Liver (tissue), 9 donors: ENCODE data around the gene DNM3. TPM values are rescaled to one million over a fixed set of nuclear protein-coding genes. Genes with fewer than 3 reads are reported as not detected.

Experiments
- DNase-seq: peaks from one replicate; pipeline ENCODE4 v3.0.0-alpha.2; 2017; ENCODE audit warnings: low spot score
- H3K27ac ChIP-seq, 2 donors: one replicate each; pipeline ENCODE4 v1.7.0; 2013; ENCODE audit warnings: inconsistent platforms in 2 of 2, low read length in 2 of 2, control low read depth in 1 of 2, low read depth in 1 of 2, mild to moderate bottlenecking in 1 of 2
- H3K27me3 ChIP-seq, 4 donors: one replicate each; pipeline versions ENCODE4 v1.6.1 to v1.7.0; 2013; ENCODE audit warnings: low read length in 3 of 4, inconsistent platforms in 1 of 4, mild to moderate bottlenecking in 1 of 4, moderate library complexity in 1 of 4; ENCODE audit not compliant: control insufficient read depth in 4 of 4, insufficient read depth in 4 of 4
- H3K36me3 ChIP-seq, 4 donors: one replicate each; pipeline versions ENCODE4 v1.6.1 to v1.7.0; 2013; ENCODE audit warnings: low read length in 3 of 4, mild to moderate bottlenecking in 3 of 4, low read depth in 1 of 4, moderate library complexity in 1 of 4; ENCODE audit not compliant: control insufficient read depth in 4 of 4, insufficient read depth in 3 of 4
- H3K4me1 ChIP-seq, 4 donors: one replicate each; pipeline versions ENCODE4 v1.6.1 to v1.7.0; 2013; ENCODE audit warnings: low read length in 3 of 4, mild to moderate bottlenecking in 3 of 4, moderate library complexity in 1 of 4; ENCODE audit not compliant: control insufficient read depth in 4 of 4, insufficient read depth in 4 of 4
- H3K4me3 ChIP-seq, 3 donors: one replicate each; pipeline versions ENCODE4 v1.6.1 to v1.7.0; 2013; ENCODE audit warnings: low read length in 3 of 3, control low read depth in 1 of 3, low read depth in 1 of 3, mild to moderate bottlenecking in 1 of 3
- H3K9ac ChIP-seq, 2 donors: one replicate each; pipeline ENCODE4 v1.7.0; 2013; ENCODE audit warnings: low read length in 2 of 2, mild to moderate bottlenecking in 2 of 2, moderate library complexity in 2 of 2, control low read depth in 1 of 2, low read depth in 1 of 2
- H3K9me3 ChIP-seq, 4 donors: one replicate each; pipeline versions ENCODE4 v1.6.1 to v1.7.0; 2013; ENCODE audit warnings: low read length in 3 of 4; ENCODE audit not compliant: control insufficient read depth in 4 of 4
- CTCF ChIP-seq: fragments of 150-350 bp; IDR thresholded peaks from 2 replicates; pipeline ENCODE4 v1.5.1; 2017; ENCODE audit warnings: improper control_type of control experiment, low read depth, low read length; ENCODE audit not compliant: missing input control
- FOXA1 ChIP-seq: IDR thresholded peaks from 2 replicates; pipeline ENCODE4 v1.6.1; 2016; ENCODE audit warnings: antibody characterized with exemption
- FOXA2 ChIP-seq: IDR thresholded peaks from 2 replicates; pipeline ENCODE4 v1.6.1; 2016; ENCODE audit warnings: antibody characterized with exemption
- GABPA ChIP-seq, 2 donors: IDR thresholded peaks in 1 of 2; conservative IDR thresholded peaks in 1 of 2; 2 replicates each; pipeline ENCODE4 v1.6.1; 2016; ENCODE audit warnings: antibody characterized with exemption in 2 of 2, mild to moderate bottlenecking in 1 of 2, moderate library complexity in 1 of 2
- HNF4G ChIP-seq: IDR thresholded peaks from 2 replicates; pipeline ENCODE4 v1.6.1; 2016; ENCODE audit warnings: antibody characterized with exemption
- JUND ChIP-seq, 2 donors: IDR thresholded peaks; 2 replicates each; pipeline ENCODE4 v1.6.1; 2016; ENCODE audit warnings: antibody characterized with exemption in 2 of 2
- MAX ChIP-seq: IDR thresholded peaks from 2 replicates; pipeline ENCODE4 v1.6.1; 2016; ENCODE audit warnings: antibody characterized with exemption
- NR2F2 ChIP-seq: IDR thresholded peaks from 2 replicates; pipeline ENCODE4 v1.6.1; 2016; ENCODE audit warnings: antibody characterized with exemption
- RAD21 ChIP-seq, 2 donors: IDR thresholded peaks; 2 replicates each; pipeline ENCODE4 v1.6.1; 2016; ENCODE audit warnings: antibody characterized with exemption in 2 of 2, mild to moderate bottlenecking in 2 of 2
- REST ChIP-seq: IDR thresholded peaks from 2 replicates; pipeline ENCODE4 v1.6.1; 2016; ENCODE audit warnings: antibody characterized with exemption, mild to moderate bottlenecking
- TAF1 ChIP-seq: conservative IDR thresholded peaks from 2 replicates; pipeline ENCODE4 v1.6.1; 2016; ENCODE audit warnings: antibody characterized with exemption, mild to moderate bottlenecking
- YY1 ChIP-seq: IDR thresholded peaks from 2 replicates; pipeline ENCODE4 v1.6.1; 2016; ENCODE audit warnings: antibody characterized with exemption, mild to moderate bottlenecking
- ZBTB33 ChIP-seq: IDR thresholded peaks from 2 replicates; pipeline ENCODE4 v1.6.1; 2016; ENCODE audit warnings: antibody characterized with exemption
- WGBS: extraction: QIAGEN DNeasy Blood & Tissue Kit; methylation state at CpG from one replicate; pipeline ENCODE4 v1.1.7; 2013; 5-methylcytosine and 5-hydroxymethylcytosine counted together
- polyA plus RNA-seq, 2 donors: library from polyadenylated mRNA; stranded (reverse) in 1 of 2; unstranded in 1 of 2; fragments of 200-250 nt in 1 of 2; fragments of >200 nt in 1 of 2; fragmentation: Nextera tagmentation in 1 of 2; extraction: Ambion mirVana in 1 of 2; gene quantifications; one replicate each; pipeline versions ENCODE4 v1.2.1 to v1.2.3, GENCODE V29; 2013 to 2015
- total RNA-seq, 2 donors: library from RNA; depleted of rRNA; stranded (reverse); fragments of >200 nt; gene quantifications; one replicate each; pipeline ENCODE4 v1.2.3, GENCODE V29; 2014
- donor health status: healthy.
- donor health status: healthy.
- donor health status: healthy.
- donor health status: healthy.
- donor health status: healthy.

The DNM3 gene
- total and polyA plus RNA-seq, 4 donors, result 0.08 to 3.2 (median 1.0) TPM

GRCh38 chr1:172230526-172230925 is 389.2 kb downstream of the DNM3 start:
- H3K4me3 ChIP-seq, result no peak overlapping the region
- H3K9ac ChIP-seq, result no peak overlapping the region
- H3K27me3 ChIP-seq, result peaks cover 0 to 2% (median 0%) of the 10 kb centered on the region in 4 donors
- no peaks in the 10 kb centered on the region for H3K9me3 ChIP-seq
- no peak for TF ChIP-seq RAD21 (IDR thresholded peaks at IDR 0.05)
- no peak for TF ChIP-seq GABPA (IDR thresholded peaks at IDR 0.05 in 1 of 2, conservative IDR thresholded peaks at IDR 0.05 in 1 of 2)
- TF ChIP-seq TAF1, result no peak
- no peak for TF ChIP-seq FOXA2
- no peak for TF ChIP-seq HNF4G
- no peak for TF ChIP-seq YY1
- TF ChIP-seq JUND (IDR thresholded peaks at IDR 0.05), result no peak
- TF ChIP-seq REST, result no peak
- no peak for TF ChIP-seq NR2F2
- WGBS, result 71% methylated on average over 2 of the region's 2 CpGs
- no peak for DNase-seq
- no peaks in the 10 kb centered on the region for H3K4me1 ChIP-seq
- H3K27ac ChIP-seq, result no peak overlapping the region
- no peaks in the 10 kb centered on the region for H3K36me3 ChIP-seq

GRCh38 chr1:172236958-172237357 is 395.7 kb downstream of the DNM3 start:
- Histone ChIP-seq H3K36me3 (no peaks in the 10 kb centered on the region), H3K27me3 (no peaks in the 10 kb centered on the region), H3K4me1 (no peaks in the 10 kb centered on the region), H3K27ac (no peak overlapping the region), H3K4me3 (no peak overlapping the region), H3K9ac (no peak overlapping the region), H3K9me3 (no peaks in the 10 kb centered on the region)
- no peak for DNase-seq
- WGBS, result 96% methylated on average over 5 of the region's 5 CpGs
- TF ChIP-seq FOXA1 (no peak), NR2F2 (no peak), ZBTB33 (no peak), MAX (no peak), TAF1 (no peak), FOXA2 (no peak), REST (no peak), GABPA (IDR thresholded peaks at IDR 0.05 in 1 of 2, conservative IDR thresholded peaks at IDR 0.05 in 1 of 2) (no peak), YY1 (no peak), CTCF (no peak)
